ENCODE measurements around the gene ELMOD3. TPM values are rescaled to one million over a fixed set of nuclear protein-coding genes. Genes with fewer than 3 reads are reported as not detected.
A peak's percentile ranks its signal among the peaks of the same experiment; 100 is the strongest.

ELMOD3 gene
- total and polyA plus RNA-seq, 9 of the 15 experiments (the other 6 are each of a cell fraction or from before 2014, with no cell fraction given): 2.7 to 18.7 (median 11.6) TPM

- no peak for TF ChIP-seq ARID4B (CRISPR knock-in tag; IDR thresholded peaks at IDR 0.05)
- no peak for TF ChIP-seq KAT8 (IDR thresholded peaks at IDR 0.05; ENCODE audit: low read depth)
- TF ChIP-seq NR1H2 (CRISPR knock-in tag; IDR thresholded peaks at IDR 0.05): no peak
- no peak for TF ChIP-seq TAF15 (IDR thresholded peaks at IDR 0.05; ENCODE audit: low read depth, low read length)
- TF ChIP-seq HMGN3 (IDR thresholded peaks at IDR 0.05; ENCODE audit: borderline replicate concordance, extremely low read depth, insufficient read length, low read depth, low read length): no peak
- peak; percentile 91 for TF ChIP-seq MAFK (IDR thresholded peaks at IDR 0.05; ENCODE audit: low read length)
- TF ChIP-seq RCOR1 (IDR thresholded peaks at IDR 0.05; ENCODE audit: borderline replicate concordance in 1 of 2, low read depth in 2 of 2, low read length in 2 of 2): peak in 1 of 2 experiments; percentile 64; a peak in 2 of 4 replicates
- no peak for TF ChIP-seq CAMTA2 (CRISPR knock-in tag; conservative IDR thresholded peaks at IDR 0.05)
- peak; percentile 75; the same call in 1 of the 2 replicates for TF ChIP-seq ZNF592 (IDR thresholded peaks at IDR 0.05)
- no peak for TF ChIP-seq ZBTB5 (IDR thresholded peaks at IDR 0.05)
- no peak for TF ChIP-seq ZKSCAN3 (CRISPR knock-in tag; IDR thresholded peaks at IDR 0.05)
- no peak for TF ChIP-seq HDAC8 (tag; IDR thresholded peaks at IDR 0.05)
- TF ChIP-seq ZBTB34 (CRISPR knock-in tag; IDR thresholded peaks at IDR 0.05): no peak
- TF ChIP-seq SMARCB1 (IDR thresholded peaks at IDR 0.05; ENCODE audit: insufficient read length, low read depth): no peak
- peak; percentile 67 for TF ChIP-seq MEIS2 (IDR thresholded peaks at IDR 0.05; ENCODE audit: partially characterized antibody)
- TF ChIP-seq HLTF (IDR thresholded peaks at IDR 0.05): no peak
Measured at GRCh38 chr2:85423525-85423924, 69.0 kb downstream of the ELMOD3 start (continued).

Measured in K562 (cell line).